ENCODE measurements around the gene DUSP16.
"Not testable (repeated sequence)": the region's sequence is repeated elsewhere in the genome, so short reads cannot be mapped to it uniquely, and the experiment has no call there.

Gene DUSP16

GRCh38 chr12:12520273-12520672 lies 42.4 kb downstream of the DUSP16 start:
- no peak for DNase-seq (ENCODE audit: low spot score)

- no peak for DNase-seq (ENCODE audit: low spot score)
These were observed 43.2 kb downstream of the DUSP16 start for GRCh38 chr12:12519354-12519998.

GRCh38 chr12:12518919-12519318 lies 43.7 kb downstream of the DUSP16 start:
- no peak for DNase-seq (ENCODE audit: low spot score)

- DNase-seq (ENCODE audit: low spot score) = no peak
These were observed 44.2 kb downstream of the DUSP16 start for GRCh38 chr12:12518464-12518845.

GRCh38 chr12:12513416-12514006 lies 49.2 kb downstream of the DUSP16 start:
- DNase-seq (ENCODE audit: low spot score) = no peak

GRCh38 chr12:12511895-12512711 lies 50.6 kb downstream of the DUSP16 start:
- DNase-seq (ENCODE audit: low spot score) = no peak

- DNase-seq (ENCODE audit: low spot score) = no peak
These were observed 51.5 kb downstream of the DUSP16 start for GRCh38 chr12:12511021-12511783.

GRCh38 chr12:12510551-12510950 lies 52.1 kb downstream of the DUSP16 start:
- no peak for DNase-seq (ENCODE audit: low spot score)

GRCh38 chr12:12510141-12510540 lies 52.5 kb downstream of the DUSP16 start:
- peak; percentile 32 for DNase-seq (ENCODE audit: low spot score)

- no peak for DNase-seq (ENCODE audit: low spot score)
These were observed 54.1 kb downstream of the DUSP16 start for GRCh38 chr12:12508612-12509011.

- peak; percentile 13 for DNase-seq (ENCODE audit: low spot score)
These were observed 55.5 kb downstream of the DUSP16 start for GRCh38 chr12:12507121-12507520.

GRCh38 chr12:12506496-12506890 lies 56.2 kb downstream of the DUSP16 start:
- peak; percentile 28 for DNase-seq (ENCODE audit: low spot score)

- DNase-seq (ENCODE audit: low spot score) = peak; percentile 40
These were observed 56.8 kb downstream of the DUSP16 start for GRCh38 chr12:12505544-12506495.

- no peak for DNase-seq (ENCODE audit: low spot score)
These were observed 59.1 kb downstream of the DUSP16 start for GRCh38 chr12:12503384-12504078.

GRCh38 chr12:12502815-12503151 lies 59.9 kb downstream of the DUSP16 start:
- DNase-seq (ENCODE audit: low spot score) = no peak

- DNase-seq (ENCODE audit: low spot score) = not testable (repeated sequence)
These were observed 60.4 kb downstream of the DUSP16 start for GRCh38 chr12:12502130-12502814.

- DNase-seq (ENCODE audit: low spot score) = no peak
These were observed 61.5 kb downstream of the DUSP16 start for GRCh38 chr12:12501121-12501520.

GRCh38 chr12:12499909-12500604 lies 62.6 kb downstream of the DUSP16 start:
- no peak for DNase-seq (ENCODE audit: low spot score)

GRCh38 chr12:12498210-12498609 lies 64.5 kb downstream of the DUSP16 start:
- no peak for DNase-seq (ENCODE audit: low spot score)

GRCh38 chr12:12495536-12495935 lies 67.1 kb downstream of the DUSP16 start:
- no peak for DNase-seq (ENCODE audit: low spot score)
